CD4-positive, alpha-beta T cell treated with Interleukin-17A for 1 hour (primary cell): Measurements from ENCODE around the gene ARHGDIG.
A peak's percentile ranks its signal among the peaks of the same experiment; 100 is the strongest.
"Not testable (repeated sequence)": the region's sequence is repeated elsewhere in the genome, so short reads cannot be mapped to it uniquely, and the experiment has no call there.

Source experiments
- DNase-seq: peaks from one replicate; pipeline ENCODE4 v3.0.0-alpha.2; 2020

The ARHGDIG gene

GRCh38 chr16:264440-264951 is 15.9 kb upstream of the ARHGDIG start:
- DNase-seq, result no peak

GRCh38 chr16:265002-265529 is 15.3 kb upstream of the ARHGDIG start:
- DNase-seq, result no peak

DNA sequence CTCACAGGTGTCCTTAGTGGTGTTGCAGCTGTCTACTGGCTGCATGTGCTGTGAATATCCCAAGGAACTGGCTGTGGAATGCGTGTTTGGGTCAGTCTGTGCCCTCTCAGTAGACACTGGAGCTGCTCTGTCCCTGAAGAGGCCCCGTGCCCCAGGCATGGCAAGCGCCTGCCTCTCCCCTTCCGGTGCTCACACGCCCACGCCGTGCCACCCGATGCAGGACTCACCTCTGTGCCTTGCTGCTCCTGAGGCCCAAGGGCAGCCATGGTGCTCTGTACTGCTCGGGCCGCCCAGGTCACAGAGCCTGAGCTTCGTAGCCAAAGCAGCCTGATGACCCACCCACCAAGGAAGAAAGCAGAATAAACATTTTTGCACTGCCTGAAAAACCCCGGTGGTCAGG is 14.7 kb upstream of the ARHGDIG start:
- DNase-seq, result no peak

DNA sequence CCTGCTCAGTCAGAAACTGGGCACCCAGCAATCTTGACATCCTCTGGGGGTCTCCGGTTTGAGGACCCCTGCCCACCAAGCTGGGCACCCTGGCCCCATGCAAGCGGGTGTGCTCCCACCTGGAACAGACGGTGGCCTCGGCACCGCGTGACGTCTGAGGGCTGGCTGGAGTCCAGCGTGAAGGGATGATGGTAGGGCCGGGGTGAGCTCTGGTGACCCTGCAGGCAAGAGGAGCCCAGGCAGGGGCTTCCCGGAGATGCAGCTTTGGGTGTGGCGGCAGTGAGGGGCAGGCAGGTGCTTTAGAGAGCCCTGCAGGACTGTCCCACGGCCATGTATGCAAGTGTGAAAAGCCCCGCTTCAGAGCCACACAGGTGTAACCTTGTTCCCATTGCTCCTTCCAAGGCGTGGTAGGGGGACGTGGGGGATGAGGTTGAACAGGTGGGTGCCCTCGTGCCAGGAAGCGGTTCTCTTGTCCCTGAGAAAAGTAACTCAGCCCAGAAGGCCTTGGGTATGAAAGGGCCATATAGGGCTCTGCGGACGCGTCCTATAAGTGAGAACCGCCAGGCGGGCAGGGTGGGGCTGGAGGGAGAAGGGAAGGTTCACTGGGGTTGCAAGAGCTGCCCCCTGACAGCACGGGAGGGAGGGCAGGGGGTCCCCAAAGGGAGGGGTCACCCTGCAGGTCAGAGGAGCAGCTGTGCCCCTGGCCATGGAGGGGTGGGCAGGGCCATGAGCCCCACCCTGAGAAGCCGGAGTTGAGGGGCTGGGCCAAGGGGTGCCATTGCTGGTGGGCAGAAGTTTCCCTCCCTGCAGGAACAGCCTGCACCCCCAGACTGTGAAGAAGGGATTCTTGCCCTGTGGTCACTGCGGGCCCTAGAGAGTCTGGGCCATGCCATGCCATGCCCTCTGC is 13.9 kb upstream of the ARHGDIG start:
- no peak for DNase-seq

DNA sequence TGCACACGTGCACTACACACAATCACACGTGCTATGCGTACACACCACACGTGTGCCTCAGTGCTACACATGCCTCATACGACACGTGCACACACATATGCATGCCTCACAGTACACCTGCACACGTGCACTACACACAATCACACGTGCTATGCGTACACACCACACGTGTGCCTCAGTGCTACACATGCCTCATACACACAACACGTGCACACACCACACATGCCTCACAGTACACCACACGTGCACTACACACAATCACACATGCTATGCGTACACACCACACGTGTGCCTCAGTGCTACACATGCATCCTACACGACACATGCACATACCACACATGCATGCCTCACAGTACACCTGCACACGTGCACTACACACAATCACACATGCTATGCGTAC is 12.8 kb upstream of the ARHGDIG start:
- DNase-seq, result not testable (repeated sequence)

GRCh38 chr16:268141-269053 is 12.0 kb upstream of the ARHGDIG start:
- DNase-seq, result no peak

- DNase-seq, result no peak
These were observed 11.2 kb upstream of the ARHGDIG start for GRCh38 chr16:269061-269796.

- no peak for DNase-seq
These were observed 9.8 kb upstream of the ARHGDIG start for GRCh38 chr16:270381-271255.

DNA sequence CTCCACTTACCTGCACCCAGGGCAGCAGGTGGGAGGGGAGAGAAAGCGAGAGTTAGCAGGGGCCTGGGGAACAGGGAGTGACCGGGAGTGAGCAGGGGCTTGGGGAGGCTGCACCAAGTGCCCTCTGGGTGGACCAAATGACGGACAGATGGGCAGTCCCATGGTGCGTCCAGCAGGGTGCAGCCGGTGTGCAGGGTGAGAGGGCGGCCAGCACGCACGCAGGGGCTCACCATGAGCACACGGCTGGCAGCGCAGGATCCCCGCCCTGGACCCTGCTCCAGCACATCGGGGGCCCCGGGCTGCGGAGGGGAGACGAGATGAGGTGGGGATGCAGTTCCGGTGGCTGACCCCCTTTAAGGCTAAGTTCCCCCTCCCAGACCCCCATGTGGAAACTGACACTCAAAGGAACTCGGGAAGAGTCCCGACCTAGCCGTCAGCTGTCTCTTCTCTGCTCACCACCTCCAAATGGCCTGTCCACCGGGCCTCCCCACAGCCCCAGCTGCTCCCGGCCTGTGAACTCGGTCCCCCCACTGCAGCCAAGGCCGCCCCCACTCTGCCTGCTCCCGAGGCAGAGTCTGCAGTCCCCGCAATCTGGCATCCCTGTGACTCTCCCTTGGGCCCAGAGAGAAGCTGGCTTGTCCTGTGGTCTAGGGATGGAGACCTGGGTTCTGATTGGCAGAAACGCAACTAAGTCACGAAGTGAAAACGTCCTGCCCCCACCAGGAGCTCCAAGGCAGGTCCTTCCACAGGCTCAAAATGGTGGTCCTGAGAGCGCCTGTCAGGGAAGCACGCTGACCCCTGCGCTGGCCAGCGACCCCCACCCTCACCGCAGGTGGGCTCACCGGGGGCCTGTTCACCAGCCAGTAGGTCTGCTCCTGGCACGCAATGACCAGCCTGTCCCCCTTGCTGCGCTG is 7.5 kb upstream of the ARHGDIG start:
- no peak for DNase-seq

GRCh38 chr16:273547-274421 is 6.6 kb upstream of the ARHGDIG start:
- DNase-seq, result no peak

DNA sequence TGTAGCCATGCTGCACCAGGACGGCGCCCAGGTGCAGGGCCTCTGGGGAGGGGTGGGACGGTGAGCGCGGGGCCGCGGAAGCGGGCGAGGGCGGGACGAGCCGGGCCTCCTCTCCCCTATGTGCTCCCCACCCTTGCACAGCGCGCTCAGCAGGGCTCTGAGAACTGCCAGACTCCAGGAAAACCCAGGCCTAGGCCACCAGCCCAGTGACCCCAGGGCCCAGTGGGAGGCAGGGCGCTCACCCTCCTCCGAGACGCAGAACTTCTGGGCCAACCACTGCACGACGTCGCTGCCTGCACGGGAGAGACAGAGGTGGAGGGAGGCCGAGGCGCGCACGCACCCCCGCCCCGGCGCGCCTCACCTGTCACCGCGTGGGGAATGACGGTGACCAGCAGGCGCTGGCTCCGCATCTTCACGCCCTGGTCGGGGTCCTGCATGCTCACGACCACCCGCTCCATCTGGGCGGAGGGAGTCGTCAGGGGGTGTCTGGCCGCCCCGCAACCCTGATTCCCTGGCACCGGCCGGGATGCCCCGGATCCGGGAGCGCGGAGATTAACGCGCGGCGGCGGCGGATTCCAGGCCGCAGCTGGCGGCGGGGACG is 5.2 kb upstream of the ARHGDIG start:
- no peak for DNase-seq

GRCh38 chr16:275786-276232 is 4.6 kb upstream of the ARHGDIG start, which contains the start of gene RGS11:
TSS of gene RGS11 (minus strand) at chr16:275944. CDS start at chr16:275911, 33 bp downstream.
- no peak for DNase-seq

DNA sequence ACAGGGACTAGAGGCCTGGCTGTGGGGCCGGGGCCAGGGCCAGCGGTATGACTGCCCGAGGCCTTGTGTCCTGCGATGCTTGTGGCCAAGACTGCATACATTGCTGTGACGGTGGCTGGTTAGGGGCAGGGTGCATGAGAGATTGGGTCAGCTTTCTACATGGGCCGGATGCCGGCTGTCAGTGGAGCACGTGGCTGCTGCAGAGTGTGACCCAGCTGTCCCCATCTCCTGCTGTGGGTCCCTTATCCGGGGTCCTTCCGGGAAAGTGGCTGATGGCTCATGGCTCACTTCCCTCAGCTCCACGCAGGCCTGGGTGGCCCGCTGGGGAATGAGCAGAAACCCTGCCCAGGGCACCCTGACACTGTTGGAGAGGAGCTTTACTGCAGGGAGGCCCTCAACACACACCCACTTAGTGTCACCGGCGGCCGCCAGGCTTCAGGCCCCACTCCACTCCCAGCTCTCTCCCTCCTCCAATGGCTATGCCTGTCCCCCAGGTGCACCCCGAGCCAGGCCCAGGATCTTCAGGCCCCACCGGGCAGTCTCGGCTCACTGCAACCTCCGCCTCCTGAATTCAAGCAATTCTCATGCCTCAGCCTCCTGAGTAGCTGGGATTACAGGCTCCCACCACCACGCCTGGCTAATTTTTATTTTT is 3.8 kb upstream of the ARHGDIG start:
- no peak for DNase-seq

DNA sequence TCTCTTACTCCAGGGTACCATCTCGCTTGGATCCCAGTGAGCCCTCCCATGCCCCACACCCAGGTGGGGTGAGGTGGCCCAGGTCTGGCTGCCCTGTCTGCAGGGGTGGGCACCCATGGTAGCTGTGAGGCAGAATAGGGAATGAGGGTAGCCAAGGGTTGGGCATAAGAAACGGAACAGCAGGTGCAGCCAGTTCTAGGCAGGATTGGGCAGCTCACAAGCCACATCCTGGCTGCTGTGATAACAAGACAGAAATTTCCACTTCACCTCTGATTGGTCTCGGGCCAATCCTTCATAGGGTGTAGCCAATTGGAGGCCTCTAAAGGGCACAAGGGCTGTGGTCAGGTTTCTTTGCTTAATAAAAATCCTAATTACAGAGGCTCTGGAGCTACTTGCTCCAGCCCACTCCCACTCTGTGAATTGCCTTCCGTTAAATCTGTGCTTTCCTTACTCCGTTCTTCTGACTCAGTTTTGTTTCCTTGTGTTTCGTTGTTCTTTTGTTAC is 1.5 kb upstream of the ARHGDIG start:
- DNase-seq, result peak; percentile 71

DNA sequence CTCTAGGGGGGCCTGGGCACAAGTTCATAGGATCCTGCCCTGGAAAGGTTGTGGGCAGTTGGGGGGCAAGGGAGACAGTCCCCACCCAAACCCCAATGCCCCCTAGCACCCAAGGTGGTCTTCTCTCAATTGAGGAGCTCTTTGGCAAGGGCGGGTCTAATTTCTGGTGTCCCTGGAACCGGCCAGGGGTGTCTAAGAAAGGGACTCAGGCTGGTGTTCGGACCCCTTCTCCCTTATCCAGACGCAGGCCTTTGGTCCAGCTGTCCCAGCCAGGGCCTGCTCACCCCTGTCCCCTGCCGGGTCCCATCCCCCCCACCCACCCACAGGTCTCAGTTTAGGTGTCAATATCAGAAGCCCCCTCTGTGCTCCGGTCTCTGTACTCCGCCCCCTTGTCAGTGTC is 860 bp upstream of the ARHGDIG start:
- DNase-seq, result no peak

GRCh38 chr16:280005-280460 is 358 bp upstream of the ARHGDIG start:
- no peak for DNase-seq

DNA sequence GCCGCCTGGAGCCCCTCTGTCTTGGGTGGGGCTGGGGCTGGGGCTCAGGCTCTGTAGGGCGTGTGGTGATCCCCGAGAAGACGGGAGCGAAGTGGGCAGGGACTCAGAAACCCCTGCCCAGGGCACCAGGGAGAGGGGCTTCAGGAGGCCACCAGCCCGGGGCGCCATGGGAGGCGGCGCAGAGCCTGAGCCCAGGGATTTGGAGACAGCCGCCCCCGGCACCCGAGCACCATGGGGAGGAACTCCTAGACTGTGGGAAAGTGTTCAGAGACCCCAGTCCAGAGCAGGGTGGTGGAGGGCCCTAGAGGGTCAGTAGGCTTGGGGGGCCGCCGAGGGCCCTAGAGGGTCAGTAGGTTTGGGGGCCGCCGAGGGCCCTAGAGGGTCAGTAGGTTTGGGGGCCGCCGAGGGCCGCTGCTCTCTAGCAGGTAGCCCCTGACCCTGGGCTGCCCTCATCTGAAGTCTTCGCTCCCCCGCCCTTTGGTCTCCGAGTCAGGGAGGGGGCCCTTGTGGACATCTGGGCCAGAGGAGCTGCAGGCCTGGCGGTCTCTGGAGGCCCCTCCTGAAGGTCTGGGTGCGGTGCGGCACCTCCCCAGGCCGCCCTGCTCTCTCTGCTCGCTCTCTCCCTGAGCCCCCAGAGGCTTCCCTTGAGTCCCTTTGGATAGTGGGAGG is 734 bp downstream of the ARHGDIG start:
- DNase-seq, result no peak
